C4-2B (cell line): ENCODE data around the gene ZNF440.

Experiments
- ZFX ChIP-seq: fragments of 450-650 bp; IDR thresholded peaks from 2 replicates; pipeline ENCODE4 v1.6.1; 2017
- TF ChIP-seq, protein P1 (sequence below): fragments of 450-650 bp; conservative IDR thresholded peaks from 2 replicates; pipeline ENCODE4 v1.5.1; 2017; ENCODE audit warnings: mild to moderate bottlenecking

DNA sequence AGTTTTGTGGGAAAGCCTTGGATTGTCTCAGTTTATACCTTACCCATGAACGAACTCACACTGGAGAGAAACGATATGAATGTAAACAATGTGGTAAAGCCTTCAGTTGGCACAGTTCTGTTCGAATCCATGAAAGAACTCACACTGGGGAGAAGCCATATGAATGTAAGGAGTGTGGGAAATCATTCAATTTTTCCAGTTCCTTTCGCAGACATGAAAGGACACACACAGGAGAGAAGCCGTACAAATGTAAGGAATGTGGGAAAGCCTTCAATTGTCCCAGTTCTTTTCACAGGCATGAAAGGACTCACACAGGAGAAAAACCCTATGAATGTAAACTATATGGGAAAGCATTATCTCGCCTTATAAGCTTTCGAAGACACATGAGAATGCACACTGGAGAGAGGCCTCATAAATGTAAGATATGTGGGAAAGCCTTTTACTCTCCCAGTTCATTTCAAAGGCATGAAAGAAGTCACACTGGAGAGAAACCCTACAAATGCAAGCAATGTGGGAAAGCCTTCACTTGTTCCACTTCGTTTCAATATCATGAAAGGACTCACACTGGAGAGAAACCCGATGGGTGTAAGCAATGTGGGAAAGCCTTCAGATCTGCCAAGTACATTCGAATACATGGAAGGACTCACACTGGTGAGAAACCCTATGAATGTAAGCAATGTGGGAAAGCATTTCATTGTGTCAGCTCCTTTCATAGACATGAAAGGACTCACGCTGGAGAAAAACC is 7.5 kb upstream of the ZNF440 start:
- TF ChIP-seq, protein P1, sequence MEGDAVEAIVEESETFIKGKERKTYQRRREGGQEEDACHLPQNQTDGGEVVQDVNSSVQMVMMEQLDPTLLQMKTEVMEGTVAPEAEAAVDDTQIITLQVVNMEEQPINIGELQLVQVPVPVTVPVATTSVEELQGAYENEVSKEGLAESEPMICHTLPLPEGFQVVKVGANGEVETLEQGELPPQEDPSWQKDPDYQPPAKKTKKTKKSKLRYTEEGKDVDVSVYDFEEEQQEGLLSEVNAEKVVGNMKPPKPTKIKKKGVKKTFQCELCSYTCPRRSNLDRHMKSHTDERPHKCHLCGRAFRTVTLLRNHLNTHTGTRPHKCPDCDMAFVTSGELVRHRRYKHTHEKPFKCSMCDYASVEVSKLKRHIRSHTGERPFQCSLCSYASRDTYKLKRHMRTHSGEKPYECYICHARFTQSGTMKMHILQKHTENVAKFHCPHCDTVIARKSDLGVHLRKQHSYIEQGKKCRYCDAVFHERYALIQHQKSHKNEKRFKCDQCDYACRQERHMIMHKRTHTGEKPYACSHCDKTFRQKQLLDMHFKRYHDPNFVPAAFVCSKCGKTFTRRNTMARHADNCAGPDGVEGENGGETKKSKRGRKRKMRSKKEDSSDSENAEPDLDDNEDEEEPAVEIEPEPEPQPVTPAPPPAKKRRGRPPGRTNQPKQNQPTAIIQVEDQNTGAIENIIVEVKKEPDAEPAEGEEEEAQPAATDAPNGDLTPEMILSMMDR, result no peak
- TF ChIP-seq ZFX, result no peak
